DMS153 treated with DMSO at 0.1 percent for 48 hours (cell line): Measurements from ENCODE around the gene LAMB3.

Experiments
- DNase-seq: peaks from one replicate; lab custom pipeline; 2025; ENCODE audit not compliant: unreplicated experiment; lab: John Stamatoyannopoulos, UW

LAMB3 gene

DNA sequence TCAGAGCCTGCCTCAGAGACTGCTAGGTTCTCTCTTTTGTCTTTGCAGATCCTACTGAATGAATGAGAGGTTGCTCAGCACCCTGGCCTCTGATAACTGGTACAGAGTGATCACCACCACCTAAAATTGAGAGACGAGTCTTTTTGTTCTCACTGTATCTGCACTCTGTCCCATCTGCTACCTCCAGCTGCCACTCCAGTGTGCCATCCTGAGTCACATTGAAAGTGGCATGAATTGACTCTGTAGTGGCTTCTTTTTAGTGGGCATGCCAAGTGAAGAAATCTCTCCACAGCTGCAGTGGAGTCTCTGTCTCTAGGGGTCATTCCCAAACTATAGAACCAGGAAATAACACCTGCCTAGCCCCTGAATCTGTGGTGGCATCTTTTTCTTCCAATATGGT, 54.0 kb downstream of the LAMB3 start:
- DNase-seq: no peak

DNA sequence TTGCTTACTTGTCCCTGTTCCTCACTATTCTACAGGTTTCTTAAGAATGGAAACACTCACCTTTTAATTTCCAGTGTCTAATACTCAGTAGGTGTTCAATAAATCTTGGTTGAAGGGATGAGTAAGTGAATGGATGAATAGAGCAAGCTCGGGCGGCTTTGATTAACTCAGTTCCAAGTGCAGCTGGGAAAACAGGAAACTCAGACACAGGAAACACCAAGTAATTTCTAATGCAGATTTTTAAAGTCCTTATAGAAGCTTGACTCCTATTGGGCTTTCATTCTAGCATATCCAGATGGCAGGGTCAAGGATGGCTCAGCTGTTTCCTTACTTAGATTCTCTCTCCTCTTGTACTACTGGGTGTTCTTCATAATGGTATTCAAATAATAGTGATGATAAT, 54.7 kb downstream of the LAMB3 start:
- DNase-seq: no peak

GRCh38 chr1:209595599-209596285, 56.5 kb downstream of the LAMB3 start:
- DNase-seq: no peak

DNA sequence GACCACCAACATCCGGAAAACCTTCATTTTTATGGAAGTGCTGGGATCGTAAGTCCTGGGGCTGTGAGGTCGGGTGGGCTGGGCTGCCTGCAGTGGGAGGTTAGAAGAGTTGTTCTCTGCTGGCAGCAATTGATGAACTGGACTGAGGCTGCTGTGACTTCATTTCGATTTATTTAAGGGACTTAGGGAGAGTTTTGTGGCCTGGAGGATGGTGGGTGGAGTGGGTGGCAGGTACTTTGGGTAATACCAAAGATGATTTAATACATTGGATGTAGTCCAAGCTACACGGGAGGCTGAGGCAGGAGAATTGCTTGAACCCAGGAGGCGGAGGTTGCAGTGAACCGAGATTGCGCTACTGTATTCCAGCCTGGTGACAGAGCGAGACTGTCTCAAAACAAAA, 57.2 kb downstream of the LAMB3 start:
- DNase-seq: no peak

DNA sequence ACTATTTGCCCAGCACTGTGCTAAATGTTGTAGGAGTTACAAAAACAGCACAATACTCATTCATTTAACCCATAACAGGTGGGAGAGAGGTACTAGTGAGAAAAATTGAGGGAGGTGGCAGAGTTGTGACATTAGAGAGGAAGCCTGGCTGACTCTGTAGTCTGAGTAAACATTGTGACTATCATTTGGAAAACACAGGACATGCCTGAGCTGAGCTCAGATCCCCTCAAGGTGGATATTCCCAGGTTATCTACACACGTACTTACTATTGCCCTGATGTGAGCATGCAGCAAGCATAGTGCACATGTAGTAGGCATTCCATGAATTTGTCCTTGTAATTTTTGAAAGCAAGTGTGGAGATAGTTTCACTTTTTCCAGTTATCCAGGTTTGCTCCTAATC, 57.8 kb downstream of the LAMB3 start:
- DNase-seq: no peak

DNA sequence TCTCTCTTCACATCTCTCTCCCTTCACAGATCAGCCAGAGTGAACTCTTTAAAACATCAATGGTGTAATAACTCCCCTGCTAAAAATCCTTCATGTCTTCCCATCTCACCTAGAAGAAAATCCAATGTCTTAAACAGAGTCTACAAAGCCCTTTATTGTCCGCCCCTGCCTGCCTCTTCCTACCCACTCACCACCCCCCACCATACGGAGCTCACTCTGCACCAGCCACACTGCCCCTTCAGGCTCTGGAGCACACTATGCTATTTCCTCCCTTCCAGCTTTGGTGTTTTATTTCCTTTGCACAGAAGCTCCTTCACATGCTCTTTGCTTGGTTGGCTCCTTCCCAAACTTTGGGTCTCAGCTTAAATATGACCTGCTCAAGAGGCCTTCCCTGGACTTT, 58.5 kb downstream of the LAMB3 start:
- DNase-seq: no peak

- DNase-seq: peak; percentile 19
Observed at GRCh38 chr1:209590405-209590804, 61.8 kb downstream of the LAMB3 start.

- no peak for DNase-seq
Observed at GRCh38 chr1:209589863-209590262, 62.4 kb downstream of the LAMB3 start.

DNA sequence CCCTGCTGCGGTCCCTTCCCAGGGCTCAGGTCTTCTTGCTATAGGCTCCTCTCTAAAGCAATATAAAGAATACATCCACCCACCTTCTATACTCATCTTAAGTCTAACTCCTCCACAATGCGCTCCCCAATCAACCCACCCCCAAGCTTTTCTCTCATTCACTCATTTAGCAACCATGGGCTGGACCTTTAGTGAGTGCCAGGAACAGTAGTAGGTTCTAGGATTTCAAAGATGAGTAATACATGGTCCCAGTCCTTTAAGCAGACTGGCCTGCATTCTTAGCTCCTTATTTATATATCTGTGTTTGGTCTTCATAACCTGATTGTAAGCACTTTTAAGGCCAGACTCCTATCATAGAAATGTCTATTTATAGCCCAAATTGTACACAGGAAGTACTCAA, 62.8 kb downstream of the LAMB3 start:
- DNase-seq: no peak

GRCh38 chr1:209587789-209588188, 64.4 kb downstream of the LAMB3 start:
- no peak for DNase-seq

DNA sequence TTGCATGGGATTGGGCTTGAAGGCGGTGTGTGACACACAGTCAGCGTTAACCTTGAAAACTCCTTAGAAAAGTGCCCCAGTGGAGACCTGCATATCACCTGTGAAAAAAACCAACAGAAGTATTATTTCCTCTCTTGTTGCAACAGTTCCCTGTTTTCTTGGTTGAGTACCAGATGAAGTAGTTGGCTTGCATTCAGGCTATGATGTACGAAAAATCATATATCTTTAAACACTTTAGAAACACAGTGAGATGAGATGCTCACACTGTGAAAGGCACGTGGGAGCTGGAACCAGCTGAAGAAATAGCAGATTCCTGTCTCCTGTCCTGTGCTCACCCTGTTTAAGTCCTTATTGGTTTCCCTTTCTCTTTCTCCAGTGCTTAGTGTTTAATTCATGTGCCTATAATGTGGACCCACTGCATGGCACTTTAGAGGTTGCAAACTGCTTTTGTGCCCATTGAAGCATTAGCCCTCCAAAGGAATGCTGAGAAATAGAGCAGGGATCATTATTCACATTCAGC, 65.9 kb downstream of the LAMB3 start:
- no peak for DNase-seq

- DNase-seq: peak; percentile 49
Observed at GRCh38 chr1:209585672-209586071, 66.6 kb downstream of the LAMB3 start.

DNA sequence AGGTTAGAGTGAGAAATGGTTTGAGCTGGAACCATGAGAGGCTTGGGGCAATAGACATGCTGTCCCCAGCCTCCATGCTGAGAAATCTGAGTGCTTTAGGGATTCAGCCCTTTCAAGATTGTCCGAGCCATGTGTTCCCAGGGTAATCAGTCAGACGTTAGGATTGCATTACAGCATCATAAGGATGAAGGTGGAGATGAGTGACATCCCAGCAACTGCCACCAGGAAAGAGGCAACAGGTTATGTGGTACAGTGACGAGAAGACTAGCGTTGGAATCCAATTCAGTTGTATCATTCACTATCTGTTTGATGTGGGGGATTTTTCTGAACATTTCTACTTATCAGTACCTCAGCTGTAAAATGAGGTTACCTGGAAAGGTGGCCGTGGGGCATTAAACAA, 67.0 kb downstream of the LAMB3 start:
- DNase-seq: no peak

DNA sequence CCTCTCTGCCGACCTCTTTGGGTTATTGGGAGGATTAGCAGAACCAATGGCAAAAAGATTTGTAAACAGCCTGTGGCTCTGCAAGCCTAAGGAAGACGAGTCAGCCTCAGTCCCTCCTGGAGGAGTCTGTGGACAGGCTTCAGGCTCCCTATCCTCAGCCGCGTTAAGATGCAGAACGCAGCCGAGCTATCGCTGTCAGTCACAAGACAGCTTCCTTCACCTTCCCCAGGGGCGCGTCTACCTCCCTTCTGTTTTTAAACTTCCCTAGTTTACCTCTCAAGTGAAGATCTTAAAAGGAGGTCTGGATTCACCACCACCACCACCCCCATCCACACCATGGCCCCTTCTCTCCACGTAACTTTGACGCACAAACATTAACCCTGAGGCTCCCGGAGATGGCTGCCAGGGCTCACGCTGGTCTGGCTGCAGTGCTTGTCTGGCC, 68.0 kb downstream of the LAMB3 start:
- DNase-seq: no peak

DNA sequence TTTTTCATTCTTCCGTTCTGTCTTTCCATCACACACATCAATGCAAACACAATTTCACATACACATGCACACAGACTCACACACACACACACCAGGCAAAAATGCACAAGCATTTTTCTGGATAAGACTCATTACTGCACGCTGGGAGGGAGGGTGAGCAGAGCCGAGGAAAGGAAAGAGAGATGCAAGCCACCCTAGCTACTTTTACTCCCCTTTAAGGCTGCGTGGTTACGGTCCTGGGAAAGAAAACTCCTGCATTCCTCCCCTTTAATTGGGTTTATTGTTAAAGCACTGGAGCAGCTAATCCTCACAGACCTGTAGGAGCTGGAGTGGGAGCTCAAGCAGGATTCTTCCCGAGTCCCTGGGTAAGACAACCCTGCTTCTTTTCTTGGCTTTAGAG, 68.8 kb downstream of the LAMB3 start, which contains the start of gene CAMK1G:
Gene CAMK1G (plus strand): TSS at position 307 of the 400 bp plus-strand sequence. CDS start 11,270 bp downstream, outside the sequence.
- DNase-seq: no peak

DNA sequence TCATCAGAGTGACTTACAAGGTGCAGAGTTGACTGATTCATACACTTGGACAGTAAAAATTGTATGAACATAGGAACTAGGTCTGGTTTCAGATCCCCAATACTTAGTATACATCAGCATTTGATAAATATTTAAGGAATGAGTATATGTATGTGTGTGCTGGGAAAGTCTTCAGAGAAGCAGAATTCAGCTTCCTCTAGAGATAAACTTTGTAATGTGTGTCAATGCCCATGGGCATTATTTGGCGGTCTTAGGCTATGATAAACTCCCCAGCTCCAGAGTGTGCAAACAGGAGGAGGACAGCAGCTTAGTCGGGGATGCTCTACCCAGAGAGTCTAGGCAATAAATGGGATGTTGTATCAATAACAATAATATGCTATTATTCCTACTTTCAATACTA, 71.6 kb downstream of the LAMB3 start:
- DNase-seq: no peak

DNA sequence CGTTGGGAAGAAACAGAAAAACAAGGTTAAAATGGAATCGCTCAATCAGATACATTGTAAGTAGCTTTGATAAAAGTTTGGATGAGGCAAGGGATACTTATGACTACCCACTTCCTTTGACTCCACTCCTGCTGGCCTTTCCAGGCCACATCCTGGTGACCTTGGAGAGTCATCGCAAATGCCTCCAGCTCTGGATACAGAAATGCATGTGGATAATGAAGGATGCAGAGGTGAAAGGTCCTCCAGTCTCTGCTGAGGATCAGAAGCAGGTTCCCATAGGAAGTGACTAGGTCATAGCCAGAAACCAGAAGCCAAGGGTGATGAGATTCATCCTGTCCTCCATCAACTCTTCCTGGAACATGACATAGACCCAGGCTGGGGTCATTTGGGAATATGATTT, 74.9 kb downstream of the LAMB3 start:
- no peak for DNase-seq

DNA sequence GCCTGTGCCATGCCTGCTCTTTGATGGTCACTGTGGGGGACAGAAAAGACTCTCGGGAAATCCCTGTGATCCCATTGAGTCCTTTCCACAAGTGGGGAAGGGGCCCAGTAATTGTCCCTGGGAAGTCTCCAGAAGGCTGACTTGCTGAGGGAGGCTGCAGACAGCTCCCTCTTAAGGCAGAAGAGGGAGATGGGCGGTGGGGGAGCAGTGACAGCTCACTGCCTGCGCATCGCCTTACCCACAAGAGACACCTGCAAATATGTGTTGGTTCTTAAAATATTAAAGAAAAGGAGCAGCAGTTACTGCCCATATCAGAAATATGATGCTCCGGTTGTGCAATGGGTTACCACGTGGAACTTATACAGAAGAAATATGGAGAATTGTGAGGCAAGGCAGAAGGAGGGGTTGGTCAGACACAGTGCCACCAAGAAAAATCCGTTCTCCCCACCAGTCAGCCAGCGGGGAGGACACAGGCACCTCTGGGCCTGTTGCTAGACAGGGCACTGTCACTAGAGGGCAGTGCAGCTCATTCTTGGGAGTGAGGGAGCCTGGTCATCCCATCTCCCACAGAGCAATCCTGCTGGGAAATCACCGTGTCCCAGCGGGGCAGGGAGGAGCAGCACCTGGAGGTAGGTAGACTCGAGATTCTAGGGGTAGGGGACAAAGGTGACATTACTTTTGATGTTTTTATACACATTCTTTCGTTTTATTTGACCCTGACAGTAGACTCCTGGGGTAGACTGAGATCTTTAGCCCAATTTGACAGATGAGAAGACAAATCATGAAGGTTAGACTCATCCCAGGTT, 75.6 kb downstream of the LAMB3 start:
- DNase-seq: peak; percentile 57

DNA sequence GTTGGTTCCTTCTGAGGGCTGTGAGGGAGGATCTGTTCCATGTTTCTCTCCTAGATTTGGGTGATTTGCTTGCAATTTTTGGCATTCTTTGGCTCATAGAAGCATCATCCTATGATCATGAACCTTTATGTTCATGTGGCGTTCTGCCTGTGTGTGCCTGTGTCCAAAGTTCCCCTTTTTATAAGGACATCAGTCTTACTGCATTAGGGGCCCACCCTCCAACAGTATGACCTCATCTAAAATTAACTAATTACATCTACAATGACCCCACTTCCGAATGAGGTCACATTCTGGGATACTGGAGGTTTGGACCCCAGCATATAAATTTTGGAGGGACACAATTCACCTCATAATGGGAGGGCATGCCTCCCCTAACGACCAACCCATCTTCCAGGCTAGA, 81.5 kb downstream of the LAMB3 start:
- no peak for DNase-seq

GRCh38 chr1:209569455-209570207, 82.6 kb downstream of the LAMB3 start:
- DNase-seq: peak; percentile 93

- DNase-seq: no peak
Observed at GRCh38 chr1:209567698-209568175, 84.5 kb downstream of the LAMB3 start.
